BLaER1 (cell line): ENCODE results near the gene C6orf89.

Source experiments
- H3K27ac ChIP-seq: shearing (Covaris generic); formaldehyde crosslinking; 2 replicates; pipeline ENCODE4 v1.8.1; 2022
- H3K27me3 ChIP-seq: shearing (Covaris generic); formaldehyde crosslinking; 2 replicates; pipeline ENCODE4 v1.8.1; 2022
- H3K36me3 ChIP-seq: shearing (Covaris generic); formaldehyde crosslinking; 2 replicates; pipeline ENCODE4 v1.8.1; 2022
- H3K4me1 ChIP-seq: shearing (Covaris generic); formaldehyde crosslinking; 2 replicates; pipeline ENCODE4 v1.8.1; 2022
- H3K4me2 ChIP-seq: shearing (Covaris generic); formaldehyde crosslinking; 2 replicates; pipeline ENCODE4 v1.8.1; 2022
- H3K4me3 ChIP-seq: shearing (Covaris generic); formaldehyde crosslinking; 2 replicates; pipeline ENCODE4 v1.8.1; 2022
- H3K9ac ChIP-seq: shearing (Covaris generic); formaldehyde crosslinking; 2 replicates; pipeline ENCODE4 v1.8.1; 2022
- H3K9me3 ChIP-seq: shearing (Covaris generic); formaldehyde crosslinking; 2 replicates; pipeline ENCODE4 v1.8.1; 2022
- H4K20me1 ChIP-seq: shearing (Covaris generic); formaldehyde crosslinking; 2 replicates; pipeline ENCODE4 v1.8.1; 2022
- Cebpa-rat ChIP-seq: shearing (Covaris generic); IDR thresholded peaks from 2 replicates; pipeline ENCODE4 v1.8.1; 2022

Gene C6orf89

GRCh38 chr6:36852481-36853147, 33.1 kb upstream of the C6orf89 start:
- no peaks in the 10 kb centered on the region for H3K27me3 ChIP-seq
- H4K20me1 ChIP-seq, result peaks cover 12% of the 10 kb centered on the region; the same call in 1 of the 2 replicates
- no peaks in the 10 kb centered on the region for H3K9me3 ChIP-seq
- no peak overlapping the region for H3K27ac ChIP-seq
- no peak overlapping the region; the same call in 1 of the 2 replicates for H3K4me2 ChIP-seq
- peak overlapping the region; percentile 11; the same call in 1 of the 2 replicates for H3K9ac ChIP-seq
- peaks cover 50% of the 10 kb centered on the region for H3K36me3 ChIP-seq
- H3K4me3 ChIP-seq, result no peak overlapping the region
- no peak for TF ChIP-seq Cebpa-rat
- peaks cover 58% of the 10 kb centered on the region for H3K4me1 ChIP-seq

- H3K27me3 ChIP-seq, result no peaks in the 10 kb centered on the region
- TF ChIP-seq Cebpa-rat, result no peak
- peaks cover 18% of the 10 kb centered on the region for H4K20me1 ChIP-seq
- H3K4me3 ChIP-seq, result no peak overlapping the region
- H3K9me3 ChIP-seq, result no peaks in the 10 kb centered on the region
- H3K36me3 ChIP-seq, result peaks cover 57% of the 10 kb centered on the region
- H3K27ac ChIP-seq, result 0 out of 2 replicates have a peak overlapping the region, but pooled peaks have one; percentile 10
- H3K4me2 ChIP-seq, result peak overlapping the region; percentile 8; the same call in 1 of the 2 replicates
- no peak overlapping the region for H3K9ac ChIP-seq
- H3K4me1 ChIP-seq, result peaks cover 51% of the 10 kb centered on the region
These were observed 32.4 kb upstream of the C6orf89 start for GRCh38 chr6:36853325-36853724.

- peaks cover 26% of the 10 kb centered on the region for H3K4me1 ChIP-seq
- no peak overlapping the region for H3K4me3 ChIP-seq
- no peaks in the 10 kb centered on the region for H3K9me3 ChIP-seq
- no peak overlapping the region for H3K27ac ChIP-seq
- no peak for TF ChIP-seq Cebpa-rat
- no peak overlapping the region for H3K9ac ChIP-seq
- peaks cover 77% of the 10 kb centered on the region for H3K36me3 ChIP-seq
- H3K27me3 ChIP-seq, result no peaks in the 10 kb centered on the region
- no peak overlapping the region for H3K4me2 ChIP-seq
- H4K20me1 ChIP-seq, result peaks cover 36% of the 10 kb centered on the region
These were observed 30.0 kb upstream of the C6orf89 start for GRCh38 chr6:36855750-36856149.

GRCh38 chr6:36856277-36856676, 29.5 kb upstream of the C6orf89 start:
- H3K9ac ChIP-seq, result no peak overlapping the region
- H3K36me3 ChIP-seq, result peaks cover 82% of the 10 kb centered on the region
- H3K9me3 ChIP-seq, result no peaks in the 10 kb centered on the region
- peaks cover 21% of the 10 kb centered on the region for H3K4me1 ChIP-seq
- H3K27ac ChIP-seq, result no peak overlapping the region
- no peaks in the 10 kb centered on the region for H3K27me3 ChIP-seq
- TF ChIP-seq Cebpa-rat, result no peak
- no peak overlapping the region for H3K4me3 ChIP-seq
- H3K4me2 ChIP-seq, result no peak overlapping the region
- peaks cover 36% of the 10 kb centered on the region for H4K20me1 ChIP-seq

- H3K9ac ChIP-seq, result no peak overlapping the region
- H3K9me3 ChIP-seq, result no peaks in the 10 kb centered on the region
- TF ChIP-seq Cebpa-rat, result no peak
- H4K20me1 ChIP-seq, result peaks cover 36% of the 10 kb centered on the region
- H3K36me3 ChIP-seq, result peaks cover 92% of the 10 kb centered on the region
- H3K4me1 ChIP-seq, result peaks cover 14% of the 10 kb centered on the region
- no peak overlapping the region for H3K4me3 ChIP-seq
- no peak overlapping the region for H3K27ac ChIP-seq
- H3K4me2 ChIP-seq, result no peak overlapping the region
- H3K27me3 ChIP-seq, result no peaks in the 10 kb centered on the region
These were observed 28.4 kb upstream of the C6orf89 start for GRCh38 chr6:36857325-36857724.

GRCh38 chr6:36858407-36858981, 27.3 kb upstream of the C6orf89 start:
- Histone ChIP-seq H3K4me3 (no peak overlapping the region), H3K9ac (no peak overlapping the region), H3K4me2 (no peak overlapping the region), H3K36me3 (peaks cover 95% of the 10 kb centered on the region), H3K4me1 (peaks cover 3% of the 10 kb centered on the region), H3K27ac (no peak overlapping the region), H4K20me1 (peaks cover 45% of the 10 kb centered on the region), H3K9me3 (no peaks in the 10 kb centered on the region), H3K27me3 (no peaks in the 10 kb centered on the region)
- TF ChIP-seq Cebpa-rat, result no peak

- no peaks in the 10 kb centered on the region for H3K9me3 ChIP-seq
These were observed 25.6 kb upstream of the C6orf89 start for GRCh38 chr6:36860126-36860525.

GRCh38 chr6:36862164-36862847, 23.4 kb upstream of the C6orf89 start:
- Histone ChIP-seq H3K9ac (no peak overlapping the region), H4K20me1 (peaks cover 74% of the 10 kb centered on the region), H3K4me2 (no peak overlapping the region), H3K4me1 (no peaks in the 10 kb centered on the region), H3K36me3 (peaks cover 95% of the 10 kb centered on the region), H3K9me3 (no peaks in the 10 kb centered on the region), H3K27me3 (no peaks in the 10 kb centered on the region), H3K4me3 (no peak overlapping the region), H3K27ac (no peak overlapping the region)
- TF ChIP-seq Cebpa-rat, result no peak

More at GRCh38 chr6:36860126-36860525, 25.6 kb upstream of the C6orf89 start:
- no peaks in the 10 kb centered on the region for H3K4me1 ChIP-seq
- H3K27ac ChIP-seq, result no peak overlapping the region
- H3K36me3 ChIP-seq, result peaks cover 95% of the 10 kb centered on the region
- H3K9ac ChIP-seq, result no peak overlapping the region
- H3K27me3 ChIP-seq, result no peaks in the 10 kb centered on the region
- peaks cover 62% of the 10 kb centered on the region for H4K20me1 ChIP-seq
- no peak for TF ChIP-seq Cebpa-rat
- H3K4me3 ChIP-seq, result no peak overlapping the region
- H3K4me2 ChIP-seq, result no peak overlapping the region

- peaks cover 95% of the 10 kb centered on the region for H3K36me3 ChIP-seq
- H4K20me1 ChIP-seq, result peaks cover 75% of the 10 kb centered on the region
- TF ChIP-seq Cebpa-rat, result no peak
- no peak overlapping the region for H3K9ac ChIP-seq
- H3K4me2 ChIP-seq, result no peak overlapping the region
- H3K4me1 ChIP-seq, result no peaks in the 10 kb centered on the region
- H3K27me3 ChIP-seq, result no peaks in the 10 kb centered on the region
- H3K27ac ChIP-seq, result no peak overlapping the region
- H3K9me3 ChIP-seq, result no peaks in the 10 kb centered on the region
- H3K4me3 ChIP-seq, result no peak overlapping the region
These were observed 22.8 kb upstream of the C6orf89 start for GRCh38 chr6:36862848-36863382.
